ENCODE measurements around the gene SLC9A6. TPM values are rescaled to one million over a fixed set of nuclear protein-coding genes. Genes with fewer than 3 reads are reported as not detected.

SLC9A6 gene
- total and polyA plus RNA-seq, 7 donors: 1.8 to 16.9 (median 12.5) TPM

- Histone ChIP-seq H3K4me3 (no peak overlapping the region), H3K9me3 (no peaks in the 10 kb centered on the region), H3K27ac (peak overlapping the region; percentile 77 to 84 (median 81)), H3K27me3 (no peaks in the 10 kb centered on the region), H3K36me3 (no peaks in the 10 kb centered on the region), H3K4me1 (peaks cover 0 to 35% (median 24%) of the 10 kb centered on the region in 4 donors)
- TF ChIP-seq EP300 (IDR thresholded peaks at IDR 0.05) (no peak), CTCF (IDR thresholded peaks at IDR 0.05) (no peak), POLR2AphosphoS5 (IDR thresholded peaks at IDR 0.05) (peak in 1 of 4 donors; percentile 15)
- 23 to 49% methylated on average over 7 of the region's 7 CpGs for WGBS, 2 donors
- intact Hi-C loops (cut with DNase I): no loop called here
- DNase-seq: peak; percentile 86
Observed at GRCh38 chrX:136065044-136065671, 79.9 kb downstream of the SLC9A6 start.

- intact Hi-C loops (cut with DNase I): no loop called here
- no peaks in the 10 kb centered on the region for H3K27me3 ChIP-seq
- no peak overlapping the region for H3K4me3 ChIP-seq
- H3K4me1 ChIP-seq: peaks cover 0 to 35% (median 24%) of the 10 kb centered on the region in 4 donors
- 62 to 75% methylated on average over 5 of the region's 5 CpGs for WGBS, 2 donors
- peak; percentile 69 for DNase-seq
- TF ChIP-seq POLR2AphosphoS5 (IDR thresholded peaks at IDR 0.05) (no peak), EP300 (IDR thresholded peaks at IDR 0.05) (no peak), CTCF (IDR thresholded peaks at IDR 0.05) (no peak), POLR2A (IDR thresholded peaks at IDR 0.05) (no peak)
- H3K36me3 ChIP-seq: no peaks in the 10 kb centered on the region
- peak overlapping the region; percentile 47 to 82 (median 78) for H3K27ac ChIP-seq
- H3K9me3 ChIP-seq: no peaks in the 10 kb centered on the region
Observed at GRCh38 chrX:136067097-136067496, 81.9 kb downstream of the SLC9A6 start.

GRCh38 chrX:136067966-136068365 is 82.7 kb downstream of the SLC9A6 start:
- no peaks in the 10 kb centered on the region for H3K9me3 ChIP-seq
- WGBS, 2 donors: 72% methylated on average over 7 of the region's 7 CpGs
- H3K36me3 ChIP-seq: no peaks in the 10 kb centered on the region
- peak; percentile 72 for DNase-seq
- no peak overlapping the region for H3K4me3 ChIP-seq
- no peaks in the 10 kb centered on the region for H3K27me3 ChIP-seq
- intact Hi-C loops (cut with DNase I): no loop called here
- peak overlapping the region; percentile 47 to 82 (median 78) for H3K27ac ChIP-seq
- peaks cover 0 to 35% (median 24%) of the 10 kb centered on the region in 4 donors for H3K4me1 ChIP-seq
- TF ChIP-seq POLR2AphosphoS5 (IDR thresholded peaks at IDR 0.05) (no peak), POLR2A (IDR thresholded peaks at IDR 0.05) (no peak), CTCF (IDR thresholded peaks at IDR 0.05) (no peak), EP300 (IDR thresholded peaks at IDR 0.05) (no peak)

GRCh38 chrX:136076942-136077341 is 91.7 kb downstream of the SLC9A6 start:
- H3K9me3 ChIP-seq: no peaks in the 10 kb centered on the region
- H3K4me1 ChIP-seq: no peaks in the 10 kb centered on the region
- no peak overlapping the region for H3K4me3 ChIP-seq
- no peak for DNase-seq
- 49 to 54% methylated on average over 5 of the region's 5 CpGs for WGBS, 2 donors
- no peaks in the 10 kb centered on the region for H3K36me3 ChIP-seq
- TF ChIP-seq POLR2A (IDR thresholded peaks at IDR 0.05) (no peak), POLR2AphosphoS5 (IDR thresholded peaks at IDR 0.05) (no peak), EP300 (IDR thresholded peaks at IDR 0.05) (no peak), CTCF (IDR thresholded peaks at IDR 0.05) (no peak)
- intact Hi-C loops (cut with DNase I): no loop called here
- no peak overlapping the region for H3K27ac ChIP-seq
- no peaks in the 10 kb centered on the region for H3K27me3 ChIP-seq

- H3K36me3 ChIP-seq: no peaks in the 10 kb centered on the region
- no peaks in the 10 kb centered on the region for H3K27me3 ChIP-seq
- no peaks in the 10 kb centered on the region for H3K4me1 ChIP-seq
- no peak for TF ChIP-seq EP300 (IDR thresholded peaks at IDR 0.05)
- TF ChIP-seq POLR2A (IDR thresholded peaks at IDR 0.05): no peak
- no peak for TF ChIP-seq CTCF (IDR thresholded peaks at IDR 0.05)
- no peak for TF ChIP-seq POLR2AphosphoS5 (IDR thresholded peaks at IDR 0.05)
- DNase-seq: no peak
- H3K4me3 ChIP-seq: no peak overlapping the region
- intact Hi-C loops (cut with DNase I): no loop called here
- H3K9me3 ChIP-seq: no peaks in the 10 kb centered on the region
- no peak overlapping the region for H3K27ac ChIP-seq
Observed at GRCh38 chrX:136080766-136081165, 95.5 kb downstream of the SLC9A6 start.
